Ascending aorta (tissue), 2 donors: ENCODE data around the gene EBF3. TPM values are rescaled to one million over a fixed set of nuclear protein-coding genes. Genes with fewer than 3 reads are reported as not detected.
A peak's percentile ranks its signal among the peaks of the same experiment; 100 is the strongest.

ENCODE experiments used
- DNase-seq, 2 donors: peaks; one replicate each; pipeline ENCODE4 v3.0.0-alpha.2; 2019; ENCODE audit warnings: low spot score in 2 of 2
- H3K27ac ChIP-seq, 2 donors: fragments of 200-600 bp; sonication (generic); one replicate each; pipeline ENCODE4 v1.5.1; 2016 to 2017; ENCODE audit warnings: mild to moderate bottlenecking in 1 of 2
- H3K27me3 ChIP-seq: fragments of 200-600 bp; sonication (generic); one replicate; pipeline ENCODE4 v1.5.1; 2017
- H3K36me3 ChIP-seq, 2 donors: fragments of 200-600 bp; sonication (generic); one replicate each; pipeline ENCODE4 v1.5.1; 2016
- H3K4me1 ChIP-seq, 2 donors: fragments of 200-600 bp; sonication (generic); one replicate each; pipeline ENCODE4 v1.5.1; 2016 to 2017; ENCODE audit warnings: mild to moderate bottlenecking in 1 of 2
- H3K4me3 ChIP-seq, 2 donors: fragments of 200-600 bp; sonication (generic); one replicate each; pipeline ENCODE4 v1.5.1; 2016 to 2017; ENCODE audit warnings: mild to moderate bottlenecking in 1 of 2
- H3K9me3 ChIP-seq, 2 donors: fragments of 200-600 bp; sonication (generic); one replicate each; pipeline ENCODE4 v1.5.1; 2016
- CTCF ChIP-seq, 3 experiments: fragments of 200-600 bp in 2 of 3; fragments of 450-650 bp in 1 of 3; sonication (generic) in 2 of 3; IDR thresholded peaks; one replicate each; pipeline ENCODE4 v1.5.1; 2016 to 2019; ENCODE audit warnings: antibody characterized with exemption in 3 of 3, mild to moderate bottlenecking in 1 of 3, moderate library complexity in 1 of 3
- intact Hi-C: fragments of 100-400 bp; cut with DNase I; formaldehyde crosslinking; loops from one replicate; pipeline ENCODE4 v1.15.1; 2023
- total RNA-seq: library from RNA; depleted of rRNA; stranded (reverse); fragments of >200 nt; gene quantifications from one replicate; pipeline ENCODE4 v1.1.0, GENCODE V29; 2016

Gene EBF3
- total RNA-seq, 1 donor from 2014 or later = 20.2 TPM

GRCh38 chr10:129973674-129974059 is 9.6 kb upstream of the EBF3 start:
- H3K27me3 ChIP-seq = peaks cover 17% of the 10 kb centered on the region
- no peak for TF ChIP-seq CTCF (IDR thresholded peaks at IDR 0.05)
- H3K36me3 ChIP-seq = no peaks in the 10 kb centered on the region
- DNase-seq = no peak
- peaks cover 6 to 16% of the 10 kb centered on the region in 2 donors for H3K4me1 ChIP-seq
- H3K4me3 ChIP-seq = no peak overlapping the region
- no peak overlapping the region for H3K27ac ChIP-seq
- no peaks in the 10 kb centered on the region for H3K9me3 ChIP-seq
- intact Hi-C loops = loop anchor here (2.0 to 5.0 kb wide), 2 partner anchors 86 to 941 kb away; no protein-coding TSS in a partner anchor

GRCh38 chr10:129972966-129973673 is 9.0 kb upstream of the EBF3 start:
- no peak for DNase-seq
- no peaks in the 10 kb centered on the region for H3K9me3 ChIP-seq
- no peak overlapping the region for H3K27ac ChIP-seq
- H3K27me3 ChIP-seq = peaks cover 21% of the 10 kb centered on the region
- H3K36me3 ChIP-seq = no peaks in the 10 kb centered on the region
- no peak for TF ChIP-seq CTCF (IDR thresholded peaks at IDR 0.05)
- H3K4me3 ChIP-seq = peak overlapping the region in 1 of 2 donors; percentile 41
- intact Hi-C loops = loop anchor here (2.0 to 5.0 kb wide), 2 partner anchors 86 to 940 kb away; no protein-coding TSS in a partner anchor
- H3K4me1 ChIP-seq = peaks cover 8 to 19% of the 10 kb centered on the region in 2 donors

GRCh38 chr10:129972145-129972965 is 8.3 kb upstream of the EBF3 start:
- no peak overlapping the region for H3K27ac ChIP-seq
- H3K36me3 ChIP-seq = no peaks in the 10 kb centered on the region
- no peak for DNase-seq
- intact Hi-C loops = loop anchor here (2.0 to 5.0 kb wide), 2 partner anchors 85 to 940 kb away; no protein-coding TSS in a partner anchor
- no peaks in the 10 kb centered on the region for H3K9me3 ChIP-seq
- peaks cover 29% of the 10 kb centered on the region for H3K27me3 ChIP-seq
- H3K4me1 ChIP-seq = peaks cover 8 to 19% of the 10 kb centered on the region in 2 donors
- H3K4me3 ChIP-seq = peak overlapping the region in 1 of 2 donors; percentile 57
- TF ChIP-seq CTCF (IDR thresholded peaks at IDR 0.05) = no peak

GRCh38 chr10:129971381-129972144 is 7.5 kb upstream of the EBF3 start:
- intact Hi-C loops = loop anchor here (2.0 to 5.0 kb wide), 2 partner anchors 84 to 939 kb away; no protein-coding TSS in a partner anchor
- H3K36me3 ChIP-seq = no peaks in the 10 kb centered on the region
- H3K9me3 ChIP-seq = no peaks in the 10 kb centered on the region
- H3K4me1 ChIP-seq = peaks cover 8 to 19% of the 10 kb centered on the region in 2 donors
- H3K27me3 ChIP-seq = peaks cover 37% of the 10 kb centered on the region
- peak in 2 of 3 experiments; percentile 40 to 50 for TF ChIP-seq CTCF (IDR thresholded peaks at IDR 0.05)
- no peak overlapping the region for H3K27ac ChIP-seq
- DNase-seq = no peak
- peak overlapping the region; percentile 48 to 57 for H3K4me3 ChIP-seq
